Measurements from ENCODE around the gene STOML2.

DNA sequence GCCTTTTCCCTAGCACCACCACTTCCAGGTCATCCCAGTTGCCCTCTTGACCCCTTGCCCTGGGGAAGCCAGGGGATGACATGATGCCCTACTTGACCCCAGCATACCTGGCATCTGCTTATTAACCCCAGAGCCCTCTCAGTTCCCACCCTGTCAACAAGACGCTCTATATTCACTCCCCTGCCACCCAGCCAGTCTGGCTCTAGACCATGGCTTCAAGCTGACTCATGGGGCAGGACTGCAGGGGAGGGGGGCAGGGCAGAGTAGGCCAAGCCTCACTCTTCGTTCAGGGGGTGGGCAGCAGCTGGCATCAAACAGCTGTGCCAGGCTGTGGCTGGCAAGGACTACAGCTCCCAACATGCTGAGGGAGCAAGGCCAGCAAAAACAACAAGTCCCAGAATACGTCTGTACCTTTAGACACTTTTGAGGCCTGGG lies 7.4 kb upstream of the STOML2 start:
- TF ChIP-seq CTCF (IDR thresholded peaks at IDR 0.05; ENCODE audit: low read length) (no peak), EZH2 (optimal IDR thresholded peaks at IDR 0.05; ENCODE audit: low read depth, low read length) (no peak)
